Rectal smooth muscle tissue (tissue), 1 donor: ENCODE measurements around the gene ARL4C.

Experiments
- H3K27ac ChIP-seq: one replicate; pipeline ENCODE4 v1.7.0; 2013; ENCODE audit warnings: low read depth, low read length, inconsistent platforms
- H3K27me3 ChIP-seq: one replicate; pipeline ENCODE4 v1.7.0; 2013; ENCODE audit warnings: low read length; ENCODE audit not compliant: control insufficient read depth, insufficient read depth
- H3K36me3 ChIP-seq: one replicate; pipeline ENCODE4 v1.7.0; 2013; ENCODE audit warnings: low read length; ENCODE audit not compliant: control insufficient read depth, insufficient read depth
- H3K4me1 ChIP-seq: one replicate; pipeline ENCODE4 v1.7.0; 2013; ENCODE audit warnings: low read length; ENCODE audit not compliant: control insufficient read depth, insufficient read depth
- H3K4me3 ChIP-seq: one replicate; pipeline ENCODE4 v1.7.0; 2013; ENCODE audit warnings: low read length
- H3K9ac ChIP-seq: one replicate; pipeline ENCODE4 v1.7.0; 2013; ENCODE audit warnings: low read length

ARL4C gene

DNA sequence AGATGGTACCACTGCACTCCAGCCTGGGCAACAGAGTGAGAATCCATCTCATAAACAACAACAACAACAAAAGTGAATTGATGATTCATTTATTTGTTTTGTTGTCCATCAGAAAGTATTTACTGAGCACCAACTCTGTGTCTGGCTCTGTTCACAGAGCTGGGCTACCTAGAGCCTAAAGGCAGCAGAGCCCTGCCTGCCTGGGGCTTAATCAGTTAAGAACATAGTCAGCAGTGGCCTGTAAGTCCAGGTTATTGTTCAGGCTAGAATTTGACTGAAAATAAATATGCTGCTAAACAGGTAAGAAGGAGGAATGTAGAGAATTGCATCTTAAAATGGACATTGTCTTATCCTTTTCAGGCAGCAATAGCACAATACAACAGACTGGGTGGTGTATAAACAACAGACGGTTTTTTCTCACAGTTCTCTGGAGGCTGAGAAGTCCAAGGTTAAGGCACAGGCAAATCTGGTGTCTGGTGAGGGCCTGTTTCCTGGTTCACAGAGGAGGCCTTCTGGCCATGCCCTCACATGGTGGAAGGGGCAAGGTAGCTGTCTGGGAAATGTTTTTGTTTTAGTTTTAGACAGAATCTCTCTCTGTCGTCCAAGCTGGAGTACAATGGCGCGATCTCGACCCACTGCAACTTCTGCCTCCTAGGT lies 22.2 kb upstream of the ARL4C start:
- Histone ChIP-seq H3K4me3 (no peak overlapping the region), H3K9ac (no peak overlapping the region), H3K27me3 (no peaks in the 10 kb centered on the region), H3K36me3 (no peaks in the 10 kb centered on the region), H3K27ac (no peak overlapping the region), H3K4me1 (no peaks in the 10 kb centered on the region)

DNA sequence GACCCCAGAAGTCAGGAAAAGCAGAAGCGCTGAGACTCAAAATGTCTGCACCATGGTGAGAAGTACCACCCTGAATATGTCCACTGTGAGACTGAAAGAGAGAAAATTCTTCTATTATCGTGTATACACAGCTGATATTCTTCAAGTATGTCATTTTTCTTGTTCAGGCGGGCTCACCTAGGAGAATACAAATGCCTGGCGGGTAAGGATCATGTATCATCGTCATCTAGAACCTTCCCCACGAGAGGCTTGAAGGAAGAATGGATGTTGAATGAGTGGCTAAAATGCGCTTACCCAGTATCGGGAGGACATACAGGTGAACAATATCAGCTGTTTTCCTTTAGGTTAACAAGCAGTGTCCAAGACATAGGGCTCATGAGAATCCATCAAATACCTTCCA lies 21.1 kb upstream of the ARL4C start:
- Histone ChIP-seq H3K4me3 (no peak overlapping the region), H3K27ac (no peak overlapping the region), H3K36me3 (no peaks in the 10 kb centered on the region), H3K27me3 (no peaks in the 10 kb centered on the region), H3K9ac (no peak overlapping the region), H3K4me1 (no peaks in the 10 kb centered on the region)

DNA sequence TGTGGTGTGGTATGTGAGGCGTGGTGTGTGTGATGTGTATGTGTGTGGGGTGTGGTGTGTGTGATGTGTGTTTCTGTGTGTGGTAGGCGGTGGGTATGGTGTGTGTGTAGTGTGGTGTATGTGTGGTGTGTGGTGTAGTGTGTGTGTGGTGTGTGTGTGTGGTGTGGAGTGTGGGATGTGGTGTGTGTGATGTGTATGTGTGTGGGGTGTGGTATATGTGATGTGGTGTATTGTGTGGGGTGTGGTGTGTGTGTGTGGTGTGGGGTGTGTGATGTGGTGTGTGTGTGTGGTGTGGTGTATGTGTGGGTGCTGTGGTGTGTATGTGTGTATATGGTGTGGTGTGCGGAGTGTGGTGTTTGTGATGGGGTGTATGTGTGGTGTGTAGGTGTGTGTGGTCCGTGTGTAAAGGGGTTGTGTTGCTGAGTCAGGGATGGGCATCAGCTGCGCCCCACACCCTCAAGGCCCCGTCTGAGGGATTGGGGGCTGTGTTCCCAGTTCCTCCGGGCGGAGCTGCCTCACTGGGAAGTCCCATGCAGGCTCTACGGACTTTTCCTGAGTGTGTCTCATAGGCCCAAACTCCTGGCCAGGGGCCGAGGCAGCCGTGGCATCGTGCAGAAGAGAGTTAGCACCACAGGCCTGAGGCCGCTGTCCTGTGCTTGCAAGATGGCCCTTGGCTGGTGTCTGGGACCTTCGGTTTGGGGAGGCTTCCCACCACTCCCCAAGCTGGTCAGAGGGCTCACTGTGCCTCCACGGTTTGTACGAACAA lies 18.2 kb upstream of the ARL4C start:
- Histone ChIP-seq H3K27me3 (no peaks in the 10 kb centered on the region), H3K9ac (no peak overlapping the region), H3K4me3 (no peak overlapping the region), H3K36me3 (no peaks in the 10 kb centered on the region), H3K27ac (no peak overlapping the region), H3K4me1 (no peaks in the 10 kb centered on the region)

DNA sequence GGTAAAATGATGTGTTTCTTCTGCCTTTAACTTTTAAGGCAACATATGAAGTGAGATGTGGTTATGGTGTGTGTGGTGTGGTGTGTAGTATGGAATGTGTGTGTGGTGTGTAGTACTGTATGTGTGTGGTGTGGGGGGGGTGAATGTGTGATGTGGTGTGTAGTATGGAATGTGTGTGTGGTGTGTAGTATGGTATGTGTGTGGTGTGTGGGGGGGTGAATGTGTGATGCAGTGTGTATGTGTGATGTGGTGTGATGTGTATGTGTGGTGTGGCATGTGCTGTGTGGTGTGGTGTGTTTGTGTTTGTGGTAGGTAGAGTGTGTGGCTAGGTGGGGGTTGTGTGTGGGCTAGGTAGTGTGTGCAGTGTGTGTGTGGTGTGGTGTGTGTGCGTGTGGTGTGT lies 17.2 kb upstream of the ARL4C start:
- H3K27ac ChIP-seq: no peak overlapping the region
- no peak overlapping the region for H3K9ac ChIP-seq
- H3K36me3 ChIP-seq: no peaks in the 10 kb centered on the region
- H3K27me3 ChIP-seq: no peaks in the 10 kb centered on the region
- no peaks in the 10 kb centered on the region for H3K4me1 ChIP-seq
- H3K4me3 ChIP-seq: no peak overlapping the region

DNA sequence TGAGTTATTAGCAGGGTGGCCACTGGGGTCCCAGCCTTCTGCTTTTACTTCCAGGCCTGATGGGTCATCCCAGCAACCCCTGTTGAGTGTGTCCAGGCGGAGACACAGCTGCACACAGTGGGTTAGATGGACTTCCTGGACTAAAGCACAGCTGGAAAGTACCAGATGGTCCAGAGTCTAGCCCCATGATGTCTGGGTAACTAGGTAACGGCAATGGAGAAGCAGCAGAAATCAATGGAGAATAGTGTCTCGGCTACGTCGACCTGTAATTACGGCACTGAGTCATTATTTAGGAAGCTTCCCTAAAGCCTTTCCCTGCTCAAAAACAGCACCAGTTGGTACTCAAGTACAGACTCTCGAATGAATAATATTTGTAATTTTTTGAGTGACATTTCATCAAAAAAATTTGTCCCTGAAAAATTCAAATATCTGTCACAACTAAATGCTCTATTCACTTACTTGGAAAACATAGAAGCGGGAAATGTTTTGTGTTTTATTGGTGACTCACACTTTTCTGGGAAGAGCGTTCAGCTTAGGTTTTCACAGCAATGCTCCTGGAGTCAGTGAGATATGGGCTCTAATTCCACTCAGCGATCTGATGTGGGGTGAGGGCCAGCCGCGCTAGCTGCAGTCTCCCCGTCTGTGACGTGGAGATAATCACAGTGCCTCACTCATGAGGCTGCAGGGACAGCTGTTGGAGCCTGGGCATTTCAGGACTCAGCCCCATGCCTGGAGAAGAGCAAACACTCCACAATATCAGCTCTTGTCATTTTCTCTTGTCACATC lies 16.2 kb upstream of the ARL4C start:
- Histone ChIP-seq H3K27me3 (no peaks in the 10 kb centered on the region), H3K9ac (no peak overlapping the region), H3K36me3 (no peaks in the 10 kb centered on the region), H3K4me3 (no peak overlapping the region), H3K27ac (no peak overlapping the region), H3K4me1 (no peaks in the 10 kb centered on the region)

DNA sequence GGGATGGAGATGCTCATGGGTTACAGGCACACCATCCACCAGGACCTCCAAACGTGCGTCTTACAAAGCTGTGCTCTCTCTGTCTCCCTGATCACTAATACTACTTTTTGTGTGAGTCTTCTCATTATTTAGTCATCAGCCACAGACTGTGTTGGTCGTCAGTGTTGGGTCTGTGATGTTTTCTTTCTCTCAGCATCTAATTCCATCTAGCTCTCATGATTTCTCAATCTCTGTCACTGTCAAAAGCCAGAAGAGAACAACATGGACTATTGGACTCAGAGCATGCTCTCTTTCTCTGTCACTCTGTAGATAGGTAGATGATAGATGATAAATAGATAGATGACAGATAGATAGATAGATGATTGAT lies 6.0 kb upstream of the ARL4C start:
- Histone ChIP-seq H3K27ac (no peak overlapping the region), H3K36me3 (no peaks in the 10 kb centered on the region), H3K27me3 (no peaks in the 10 kb centered on the region)

DNA sequence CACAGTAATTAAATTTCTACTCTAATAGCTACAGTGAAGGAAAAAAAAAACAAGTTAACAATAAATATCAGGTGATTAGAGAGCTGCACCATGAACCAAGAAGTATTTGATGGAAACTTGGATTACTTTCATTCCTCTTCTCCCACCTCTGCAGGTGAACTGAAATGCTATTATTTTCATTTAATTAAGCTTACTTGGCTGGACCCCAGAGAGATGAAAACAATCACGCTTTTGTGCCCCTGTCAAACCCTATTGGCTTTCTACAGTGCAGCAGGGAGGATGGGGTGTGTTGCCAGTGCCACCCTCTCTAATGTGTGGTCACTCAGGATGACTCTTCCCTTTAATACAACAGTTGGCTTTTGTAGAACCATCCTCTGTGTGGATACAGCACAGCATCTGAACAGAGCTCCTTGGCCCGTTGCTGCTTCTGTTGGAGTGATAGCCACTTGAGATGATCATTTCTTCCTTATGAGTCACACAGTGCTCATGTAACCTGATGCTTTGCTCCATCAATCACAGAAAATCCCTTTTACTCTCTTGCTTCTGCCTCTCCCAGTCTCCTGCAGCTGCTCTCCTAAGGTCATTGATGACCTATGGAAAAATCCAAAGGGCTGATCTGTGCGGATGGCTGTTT lies 5.5 kb upstream of the ARL4C start:
- H3K36me3 ChIP-seq: no peaks in the 10 kb centered on the region
- no peak overlapping the region for H3K4me3 ChIP-seq
- no peak overlapping the region for H3K9ac ChIP-seq
- H3K4me1 ChIP-seq: no peaks in the 10 kb centered on the region
- no peaks in the 10 kb centered on the region for H3K27me3 ChIP-seq
- H3K27ac ChIP-seq: no peak overlapping the region

More for the DNA sequence above, 6.0 kb upstream of the ARL4C start:
- no peak overlapping the region for H3K9ac ChIP-seq
- no peaks in the 10 kb centered on the region for H3K4me1 ChIP-seq
- H3K4me3 ChIP-seq: no peak overlapping the region

DNA sequence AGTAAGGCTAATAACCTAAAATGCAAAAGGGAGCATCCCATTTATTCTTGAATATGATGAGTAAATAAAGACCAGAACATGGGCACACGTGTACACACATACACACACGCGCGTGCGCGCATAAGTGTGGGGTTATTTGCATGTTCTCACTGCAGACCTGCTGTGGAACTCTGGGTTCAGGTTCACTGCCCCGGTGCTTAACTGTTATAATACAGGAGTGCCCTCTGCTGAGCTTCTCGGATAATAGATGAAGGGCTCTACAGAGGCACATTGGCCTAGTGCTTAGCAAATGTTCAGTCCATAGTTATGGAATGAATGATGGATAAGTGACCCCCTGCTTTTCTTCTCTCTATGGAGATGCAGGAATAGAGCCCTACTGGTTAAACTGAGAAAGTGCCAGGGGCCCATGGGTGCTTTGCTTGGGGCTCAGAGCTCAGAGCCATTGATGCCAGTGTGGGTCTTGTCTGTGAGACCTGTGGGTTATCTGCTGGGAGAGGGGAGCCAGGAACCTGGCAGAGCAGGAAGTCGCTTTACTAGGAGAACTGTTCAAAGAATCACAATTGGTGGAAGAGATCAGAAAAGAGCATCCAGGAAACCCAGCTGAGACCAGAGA lies 3.6 kb upstream of the ARL4C start:
- Histone ChIP-seq H3K27ac (no peak overlapping the region), H3K36me3 (no peaks in the 10 kb centered on the region), H3K27me3 (peaks cover 2% of the 10 kb centered on the region), H3K4me1 (peaks cover 5% of the 10 kb centered on the region), H3K9ac (no peak overlapping the region), H3K4me3 (no peak overlapping the region)

DNA sequence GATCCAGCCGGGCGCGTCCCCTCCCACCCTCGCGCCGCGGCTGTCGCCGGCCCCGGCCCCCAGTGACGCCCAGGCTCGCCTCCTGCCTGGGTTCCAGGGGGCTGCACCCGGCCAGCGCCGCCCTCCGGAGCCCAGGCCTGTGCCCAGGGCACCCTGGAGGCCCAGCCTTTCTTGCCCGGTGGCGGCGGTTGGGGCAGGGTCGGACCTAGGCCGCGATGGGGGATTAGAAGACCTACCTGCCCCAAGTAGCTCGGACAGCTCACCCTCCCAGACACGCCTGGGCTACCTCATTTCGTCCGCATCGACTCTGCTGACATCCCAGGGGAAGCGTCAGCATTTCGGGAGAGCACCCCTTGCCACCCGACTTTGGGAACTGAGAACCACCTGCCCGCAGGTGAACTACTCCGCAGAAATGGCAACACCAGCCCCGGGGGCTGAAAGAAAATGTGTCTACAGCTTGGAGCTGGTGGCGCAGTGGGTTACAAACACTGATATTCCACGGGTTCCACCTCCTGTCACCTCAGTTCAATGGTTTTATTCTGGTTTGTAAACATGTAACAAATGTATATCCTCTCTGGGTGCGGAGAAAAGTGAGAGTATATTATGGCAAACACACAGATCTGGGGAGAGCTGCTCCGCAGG lies 834 bp upstream of the ARL4C start:
- H3K4me3 ChIP-seq: no peak overlapping the region
- H3K9ac ChIP-seq: no peak overlapping the region
- peaks cover 5% of the 10 kb centered on the region for H3K4me1 ChIP-seq
- peak overlapping the region; percentile 31 for H3K27ac ChIP-seq
- H3K27me3 ChIP-seq: peaks cover 4% of the 10 kb centered on the region
- H3K36me3 ChIP-seq: no peaks in the 10 kb centered on the region

DNA sequence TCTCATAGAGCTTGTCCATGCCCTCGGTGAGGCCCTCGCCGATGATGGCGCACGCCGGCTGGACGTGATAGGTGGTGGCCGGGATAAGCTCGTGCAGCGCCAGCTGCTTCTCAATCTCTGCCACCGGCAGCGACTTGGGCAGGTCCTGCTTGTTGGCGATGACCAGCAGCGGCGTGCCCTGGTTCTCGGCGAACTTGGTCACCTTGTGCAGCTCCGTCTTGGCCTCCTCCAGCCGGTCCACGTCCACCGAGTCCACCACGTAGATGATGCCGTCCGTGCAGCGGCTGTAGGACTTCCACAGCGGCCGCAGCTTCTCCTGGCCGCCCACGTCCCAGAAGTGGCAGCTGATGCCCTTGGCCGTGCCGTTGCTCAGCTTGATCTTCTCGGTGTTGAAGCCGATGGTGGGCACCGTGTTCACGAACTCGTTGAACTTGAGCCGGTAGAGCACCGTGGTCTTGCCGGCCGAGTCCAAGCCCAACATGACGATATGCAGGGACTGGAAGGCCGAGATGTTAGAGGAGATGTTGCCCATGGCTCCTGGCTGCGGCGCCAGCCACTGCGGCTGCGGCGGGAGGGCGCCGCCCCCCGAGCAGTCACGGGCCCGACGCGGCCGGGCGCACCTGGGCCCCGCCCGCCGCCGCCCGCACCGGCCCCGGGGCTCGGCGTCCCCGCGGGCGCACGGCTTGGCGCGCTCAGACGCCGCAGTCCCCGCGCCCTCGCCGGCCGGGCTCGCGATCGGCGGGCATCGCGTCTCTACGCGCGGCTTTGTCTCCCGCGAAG lies 636 bp downstream of the ARL4C start:
- Histone ChIP-seq H3K4me3 (peak overlapping the region; percentile 87), H3K4me1 (peaks cover 5% of the 10 kb centered on the region), H3K27ac (no peak overlapping the region), H3K36me3 (no peaks in the 10 kb centered on the region), H3K27me3 (peaks cover 4% of the 10 kb centered on the region), H3K9ac (peak overlapping the region; percentile 66)
